ENCODE measurements around the gene SLC38A11.

DNA sequence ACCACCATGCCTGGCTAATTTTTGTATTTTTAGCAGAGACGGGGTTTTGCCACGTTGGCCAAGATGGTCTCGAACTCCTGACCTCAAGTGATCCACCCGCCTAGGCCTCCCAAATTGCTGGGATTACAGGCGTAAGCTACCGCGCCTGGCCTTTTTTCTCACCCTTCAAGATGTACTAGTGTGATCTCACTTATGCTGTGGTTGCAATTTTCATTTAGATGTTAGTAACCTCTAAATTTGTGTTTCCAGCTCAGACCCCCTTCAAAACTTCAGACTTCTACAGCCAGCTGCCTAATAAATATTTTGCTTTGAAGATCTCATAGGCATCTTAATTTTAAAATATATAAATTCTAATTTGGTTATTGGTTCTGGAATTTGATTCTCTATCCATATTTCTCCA is 8.0 kb downstream of the SLC38A11 start:
- TF ChIP-seq, protein P1, sequence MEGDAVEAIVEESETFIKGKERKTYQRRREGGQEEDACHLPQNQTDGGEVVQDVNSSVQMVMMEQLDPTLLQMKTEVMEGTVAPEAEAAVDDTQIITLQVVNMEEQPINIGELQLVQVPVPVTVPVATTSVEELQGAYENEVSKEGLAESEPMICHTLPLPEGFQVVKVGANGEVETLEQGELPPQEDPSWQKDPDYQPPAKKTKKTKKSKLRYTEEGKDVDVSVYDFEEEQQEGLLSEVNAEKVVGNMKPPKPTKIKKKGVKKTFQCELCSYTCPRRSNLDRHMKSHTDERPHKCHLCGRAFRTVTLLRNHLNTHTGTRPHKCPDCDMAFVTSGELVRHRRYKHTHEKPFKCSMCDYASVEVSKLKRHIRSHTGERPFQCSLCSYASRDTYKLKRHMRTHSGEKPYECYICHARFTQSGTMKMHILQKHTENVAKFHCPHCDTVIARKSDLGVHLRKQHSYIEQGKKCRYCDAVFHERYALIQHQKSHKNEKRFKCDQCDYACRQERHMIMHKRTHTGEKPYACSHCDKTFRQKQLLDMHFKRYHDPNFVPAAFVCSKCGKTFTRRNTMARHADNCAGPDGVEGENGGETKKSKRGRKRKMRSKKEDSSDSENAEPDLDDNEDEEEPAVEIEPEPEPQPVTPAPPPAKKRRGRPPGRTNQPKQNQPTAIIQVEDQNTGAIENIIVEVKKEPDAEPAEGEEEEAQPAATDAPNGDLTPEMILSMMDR (IDR thresholded peaks at IDR 0.05 in 2 of 3, conservative IDR thresholded peaks at IDR 0.05 in 1 of 3; ENCODE audit: borderline replicate concordance in 1 of 3, insufficient read depth in 1 of 3, low read depth in 2 of 3, low read length in 2 of 3) = no peak
- no peak for TF ChIP-seq CEBPB (IDR thresholded peaks at IDR 0.05; ENCODE audit: low read depth)
- no peak for TF ChIP-seq POLR2AphosphoS5 (IDR thresholded peaks at IDR 0.05; ENCODE audit: low read depth, low read length)
- no peak for TF ChIP-seq TCF7L2 (IDR thresholded peaks at IDR 0.05; ENCODE audit: borderline replicate concordance, extremely low read depth, insufficient read depth, insufficient read length)
- TF ChIP-seq, protein P2, sequence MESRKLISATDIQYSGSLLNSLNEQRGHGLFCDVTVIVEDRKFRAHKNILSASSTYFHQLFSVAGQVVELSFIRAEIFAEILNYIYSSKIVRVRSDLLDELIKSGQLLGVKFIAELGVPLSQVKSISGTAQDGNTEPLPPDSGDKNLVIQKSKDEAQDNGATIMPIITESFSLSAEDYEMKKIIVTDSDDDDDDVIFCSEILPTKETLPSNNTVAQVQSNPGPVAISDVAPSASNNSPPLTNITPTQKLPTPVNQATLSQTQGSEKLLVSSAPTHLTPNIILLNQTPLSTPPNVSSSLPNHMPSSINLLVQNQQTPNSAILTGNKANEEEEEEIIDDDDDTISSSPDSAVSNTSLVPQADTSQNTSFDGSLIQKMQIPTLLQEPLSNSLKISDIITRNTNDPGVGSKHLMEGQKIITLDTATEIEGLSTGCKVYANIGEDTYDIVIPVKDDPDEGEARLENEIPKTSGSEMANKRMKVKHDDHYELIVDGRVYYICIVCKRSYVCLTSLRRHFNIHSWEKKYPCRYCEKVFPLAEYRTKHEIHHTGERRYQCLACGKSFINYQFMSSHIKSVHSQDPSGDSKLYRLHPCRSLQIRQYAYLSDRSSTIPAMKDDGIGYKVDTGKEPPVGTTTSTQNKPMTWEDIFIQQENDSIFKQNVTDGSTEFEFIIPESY (IDR thresholded peaks at IDR 0.05; ENCODE audit: extremely low read depth, insufficient replicate concordance, low read length) = no peak
- TF ChIP-seq YY1 (IDR thresholded peaks at IDR 0.05; ENCODE audit: extremely low read depth, insufficient replicate concordance, low read depth, low read length) = no peak
- TF ChIP-seq POLR2A (IDR thresholded peaks at IDR 0.05; ENCODE audit: borderline replicate concordance, extremely low read depth, insufficient read depth, insufficient read length) = no peak
- no peak for TF ChIP-seq EZH2 (IDR thresholded peaks at IDR 0.05)
- no peak for TF ChIP-seq ZNF274 (IDR thresholded peaks at IDR 0.05; ENCODE audit: low read depth, low read length)

Measured in HCT116 (cell line).